GM06990 (cell line): Measurements from ENCODE around the gene HMMR.

Experiments
- DNase-seq: peaks from one replicate; pipeline ENCODE4 v3.0.0-alpha.2; 2011; ENCODE audit not compliant: insufficient read length; ENCODE audit errors: extremely low read depth
- H3K27me3 ChIP-seq: replicated peaks from 2 replicates; pipeline ENCODE4 v1.6.0; 2011; ENCODE audit warnings: low read length; ENCODE audit not compliant: control insufficient read depth, insufficient read depth
- H3K36me3 ChIP-seq: 2 replicates; pipeline ENCODE4 v1.5.1; 2011; ENCODE audit warnings: low read length; ENCODE audit not compliant: control insufficient read depth, insufficient read depth
- H3K4me3 ChIP-seq: replicated peaks from 2 replicates; pipeline ENCODE4 v1.5.1; 2011; ENCODE audit warnings: low read depth, mild to moderate bottlenecking, control low read depth, low read length
- TF ChIP-seq, protein P1 (sequence below): IDR thresholded peaks from 2 replicates; pipeline ENCODE4 v1.5.1; 2011; ENCODE audit warnings: low read length, control low read depth, mild to moderate bottlenecking, inconsistent platforms; ENCODE audit not compliant: insufficient read depth, poor library complexity, severe bottlenecking

HMMR gene

DNA sequence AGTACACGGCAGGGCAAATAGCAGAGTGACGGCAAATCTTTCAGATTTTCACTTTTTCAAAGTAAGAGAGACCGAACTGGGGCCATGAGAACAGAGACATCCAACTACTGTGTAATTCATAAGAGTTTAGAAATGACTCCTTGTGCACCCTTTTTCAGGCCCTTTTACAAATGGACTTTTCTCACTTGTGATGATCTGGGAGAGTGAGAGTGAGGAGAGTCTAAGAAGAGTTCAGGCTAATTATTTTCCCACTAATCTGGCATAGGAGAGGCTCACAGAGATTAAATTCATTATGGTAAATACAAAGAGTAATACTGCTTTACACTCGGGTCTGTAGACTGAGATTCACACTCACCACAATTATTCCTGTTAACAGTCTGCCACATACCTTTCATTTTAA lies 23.9 kb upstream of the HMMR start:
- Histone ChIP-seq H3K36me3 (no peaks in the 10 kb centered on the region), H3K4me3 (peak overlapping the region; percentile 59), H3K27me3 (no peaks in the 10 kb centered on the region)
- no peak for DNase-seq
- TF ChIP-seq, protein P1, sequence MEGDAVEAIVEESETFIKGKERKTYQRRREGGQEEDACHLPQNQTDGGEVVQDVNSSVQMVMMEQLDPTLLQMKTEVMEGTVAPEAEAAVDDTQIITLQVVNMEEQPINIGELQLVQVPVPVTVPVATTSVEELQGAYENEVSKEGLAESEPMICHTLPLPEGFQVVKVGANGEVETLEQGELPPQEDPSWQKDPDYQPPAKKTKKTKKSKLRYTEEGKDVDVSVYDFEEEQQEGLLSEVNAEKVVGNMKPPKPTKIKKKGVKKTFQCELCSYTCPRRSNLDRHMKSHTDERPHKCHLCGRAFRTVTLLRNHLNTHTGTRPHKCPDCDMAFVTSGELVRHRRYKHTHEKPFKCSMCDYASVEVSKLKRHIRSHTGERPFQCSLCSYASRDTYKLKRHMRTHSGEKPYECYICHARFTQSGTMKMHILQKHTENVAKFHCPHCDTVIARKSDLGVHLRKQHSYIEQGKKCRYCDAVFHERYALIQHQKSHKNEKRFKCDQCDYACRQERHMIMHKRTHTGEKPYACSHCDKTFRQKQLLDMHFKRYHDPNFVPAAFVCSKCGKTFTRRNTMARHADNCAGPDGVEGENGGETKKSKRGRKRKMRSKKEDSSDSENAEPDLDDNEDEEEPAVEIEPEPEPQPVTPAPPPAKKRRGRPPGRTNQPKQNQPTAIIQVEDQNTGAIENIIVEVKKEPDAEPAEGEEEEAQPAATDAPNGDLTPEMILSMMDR, result no peak

DNA sequence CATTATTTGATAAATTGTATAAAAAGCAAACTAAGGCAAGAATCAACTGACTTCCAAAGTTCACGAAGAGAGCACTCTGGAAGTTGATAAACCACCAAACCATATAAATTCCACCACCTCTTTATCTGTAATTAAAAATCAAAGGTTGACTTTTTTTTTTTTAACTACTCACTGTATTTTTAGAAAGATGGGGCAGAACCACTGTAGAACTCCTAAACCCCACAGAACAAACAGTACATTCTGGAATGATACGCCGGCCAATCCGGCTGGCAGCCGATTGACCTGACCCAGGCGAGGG lies 23.5 kb upstream of the HMMR start:
- Histone ChIP-seq H3K4me3 (peak overlapping the region; percentile 59), H3K36me3 (peaks cover 2% of the 10 kb centered on the region), H3K27me3 (no peaks in the 10 kb centered on the region)
- TF ChIP-seq, protein P1, result no peak
- no peak for DNase-seq

DNA sequence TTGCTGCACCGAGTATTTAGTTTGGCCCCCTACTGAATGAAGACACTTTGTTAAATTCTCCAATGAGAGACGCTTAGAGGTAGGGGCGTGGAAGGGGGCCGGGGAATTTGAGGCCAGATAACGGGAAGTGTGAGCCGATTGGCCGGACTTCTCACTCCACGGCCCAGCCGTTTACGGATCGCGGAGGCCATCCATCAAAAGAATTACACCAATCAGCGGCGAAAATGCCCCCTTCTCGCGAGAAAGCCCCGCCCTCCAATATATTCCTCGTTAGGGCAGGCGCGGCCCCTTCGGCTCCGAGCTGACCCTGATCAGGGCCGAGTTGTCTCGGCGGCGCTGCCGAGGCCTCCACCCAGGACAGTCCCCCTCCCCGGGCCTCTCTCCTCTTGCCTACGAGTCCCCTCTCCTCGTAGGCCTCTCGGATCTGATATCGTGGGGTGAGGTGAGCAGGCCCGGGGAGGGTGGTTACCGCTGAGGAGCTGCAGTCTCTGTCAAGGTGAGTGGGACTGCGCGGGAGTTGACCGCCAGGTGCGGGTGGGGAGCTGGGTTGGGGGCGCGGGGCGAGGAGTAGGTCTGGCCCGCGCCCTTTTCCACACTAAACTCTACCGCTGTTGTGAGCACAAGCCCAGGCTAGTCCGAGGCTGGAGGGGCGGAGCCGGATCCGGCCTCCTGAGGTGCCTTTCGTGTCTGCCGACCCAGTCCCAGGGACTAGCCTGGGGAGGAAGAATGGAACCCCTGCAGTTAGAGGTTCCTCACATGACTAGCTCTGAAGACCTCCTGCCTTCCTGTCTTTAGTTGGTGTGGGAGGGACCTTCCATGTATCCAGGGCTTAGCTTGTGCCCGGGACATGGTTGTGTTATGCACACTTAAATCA lies 22.9 kb upstream of the HMMR start, which contains the start of gene CCNG1:
Gene CCNG1 (plus strand): TSS at position 287 of the 874 bp plus-strand sequence. CDS start 1,662 bp downstream, outside the sequence.
- H3K4me3 ChIP-seq, result peak within 1 kb of the TSS; percentile 96
- DNase-seq, result peak; percentile 88
- no peaks in the 10 kb centered on the region for H3K27me3 ChIP-seq
- TF ChIP-seq, protein P1, result no peak
- H3K36me3 ChIP-seq, result peaks cover 4% of the 10 kb centered on the region

DNA sequence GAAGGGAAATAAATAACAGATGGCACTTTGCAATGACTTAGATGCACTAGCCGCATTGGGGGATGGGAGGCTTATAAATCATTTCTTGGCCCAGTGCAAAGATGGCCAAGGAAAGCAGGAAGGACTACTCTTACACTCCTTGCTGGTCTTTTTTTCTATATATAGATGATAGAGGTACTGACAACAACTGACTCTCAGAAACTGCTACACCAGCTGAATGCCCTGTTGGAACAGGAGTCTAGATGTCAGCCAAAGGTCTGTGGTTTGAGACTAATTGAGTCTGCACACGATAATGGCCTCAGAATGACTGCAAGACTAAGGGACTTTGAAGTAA lies 21.4 kb upstream of the HMMR start:
- Histone ChIP-seq H3K36me3 (peaks cover 4% of the 10 kb centered on the region), H3K27me3 (no peaks in the 10 kb centered on the region), H3K4me3 (peak overlapping the region; percentile 96)
- TF ChIP-seq, protein P1, result no peak
- no peak for DNase-seq

DNA sequence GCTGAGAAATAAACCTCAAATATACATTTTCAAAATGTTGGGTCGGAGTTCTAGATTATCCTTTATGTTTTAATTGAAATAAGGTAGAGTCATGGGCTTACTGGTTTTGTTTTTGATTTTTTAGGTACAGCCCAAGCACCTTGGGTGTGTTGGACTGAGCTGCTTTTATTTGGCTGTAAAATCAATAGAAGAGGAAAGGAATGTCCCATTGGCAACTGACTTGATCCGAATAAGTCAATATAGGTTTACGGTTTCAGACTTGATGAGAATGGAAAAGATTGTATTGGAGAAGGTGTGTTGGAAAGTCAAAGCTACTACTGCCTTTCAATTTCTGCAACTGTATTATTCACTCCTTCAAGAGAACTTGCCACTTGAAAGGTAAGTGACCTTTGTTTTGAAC lies 19.5 kb upstream of the HMMR start:
- TF ChIP-seq, protein P1, result no peak
- DNase-seq, result no peak
- no peaks in the 10 kb centered on the region for H3K27me3 ChIP-seq
- H3K4me3 ChIP-seq, result no peak overlapping the region
- H3K36me3 ChIP-seq, result peaks cover 6% of the 10 kb centered on the region

DNA sequence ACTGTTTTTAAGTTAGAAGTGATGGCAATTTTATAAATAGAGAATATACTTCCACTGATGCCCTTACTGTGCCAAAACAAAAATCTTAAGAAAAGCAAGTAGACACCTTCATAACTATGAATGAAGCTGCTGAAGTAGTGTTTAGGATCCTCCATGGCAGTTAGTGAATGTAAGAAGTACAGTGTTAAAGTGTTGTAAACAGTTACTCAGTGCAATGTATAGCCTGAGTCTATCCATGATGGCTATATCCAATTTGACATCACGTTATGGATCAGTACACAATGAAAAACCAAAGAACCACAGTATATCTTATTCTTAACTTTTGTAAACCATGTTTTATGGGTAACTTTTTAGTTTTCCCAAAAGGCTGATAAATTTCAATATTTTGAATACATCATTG lies 15.9 kb upstream of the HMMR start:
- H3K4me3 ChIP-seq, result no peak overlapping the region
- TF ChIP-seq, protein P1, result no peak
- H3K36me3 ChIP-seq, result peaks cover 6% of the 10 kb centered on the region
- no peaks in the 10 kb centered on the region for H3K27me3 ChIP-seq
- no peak for DNase-seq
